IPS-NIHi11 (cell line): ENCODE data around the gene EVC.
A peak's percentile ranks its signal among the peaks of the same experiment; 100 is the strongest.
"Not testable (repeated sequence)": the region's sequence is repeated elsewhere in the genome, so short reads cannot be mapped to it uniquely, and the experiment has no call there.

Experiments
- DNase-seq: peaks from one replicate; pipeline ENCODE4 v3.0.0; 2012; ENCODE audit warnings: mixed read lengths, low spot score

Gene EVC

GRCh38 chr4:5843573-5844530 is 132.9 kb downstream of the EVC start:
- DNase-seq: no peak

- DNase-seq: peak; percentile 35
Measured at GRCh38 chr4:5845035-5845905, 134.3 kb downstream of the EVC start.

- DNase-seq: no peak
Measured at GRCh38 chr4:5851637-5852301, 140.8 kb downstream of the EVC start.

DNA sequence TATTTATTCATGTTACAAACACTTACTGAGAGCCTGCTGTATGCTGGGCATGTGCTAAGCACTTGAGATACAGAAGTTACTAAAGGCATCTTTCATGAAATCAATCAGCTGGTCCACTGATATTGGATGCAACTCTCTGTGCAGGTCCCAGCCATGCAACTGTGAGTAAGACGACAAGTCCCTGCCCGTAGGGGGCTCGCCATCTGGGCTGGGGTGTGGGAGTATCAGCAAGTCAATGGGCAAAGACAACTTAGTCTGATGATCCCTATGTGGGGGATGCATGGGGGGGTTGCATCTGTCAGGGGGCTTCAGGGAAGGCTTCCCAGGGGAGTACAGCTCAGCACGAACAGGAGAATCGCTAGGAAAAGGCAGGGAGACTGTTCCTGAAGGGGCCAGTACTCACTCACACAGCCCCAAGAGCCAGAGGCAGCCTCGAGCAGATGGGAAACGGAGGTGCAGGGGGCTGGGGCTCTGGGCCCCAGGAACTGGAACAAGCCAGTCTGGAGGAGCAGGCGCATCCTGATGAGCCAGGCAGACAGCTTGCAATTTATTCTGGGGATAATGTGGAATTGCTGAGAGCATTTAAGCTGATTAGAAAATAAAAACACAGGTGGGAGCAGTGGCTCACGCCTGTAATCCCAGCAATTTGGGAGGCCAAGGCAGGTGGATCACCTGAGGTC is 141.7 kb downstream of the EVC start:
- DNase-seq: no peak

- DNase-seq: no peak
Measured at GRCh38 chr4:5854929-5855328, 143.9 kb downstream of the EVC start.

DNA sequence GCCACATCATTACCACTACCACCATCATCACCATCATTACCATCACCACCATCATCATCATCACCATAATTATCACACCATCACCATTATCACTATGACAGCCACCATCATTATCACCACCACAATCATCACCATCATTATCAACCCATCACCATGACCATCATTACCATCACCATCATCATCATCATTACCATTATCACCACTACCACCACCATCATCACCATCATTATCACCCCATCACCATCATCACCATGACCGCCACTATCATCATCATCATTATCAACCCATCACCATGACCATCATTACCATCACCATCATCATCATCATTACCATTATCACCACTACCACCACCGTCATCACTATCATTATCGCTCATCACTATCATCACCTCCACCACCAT is 145.4 kb downstream of the EVC start:
- DNase-seq: not testable (repeated sequence)

DNA sequence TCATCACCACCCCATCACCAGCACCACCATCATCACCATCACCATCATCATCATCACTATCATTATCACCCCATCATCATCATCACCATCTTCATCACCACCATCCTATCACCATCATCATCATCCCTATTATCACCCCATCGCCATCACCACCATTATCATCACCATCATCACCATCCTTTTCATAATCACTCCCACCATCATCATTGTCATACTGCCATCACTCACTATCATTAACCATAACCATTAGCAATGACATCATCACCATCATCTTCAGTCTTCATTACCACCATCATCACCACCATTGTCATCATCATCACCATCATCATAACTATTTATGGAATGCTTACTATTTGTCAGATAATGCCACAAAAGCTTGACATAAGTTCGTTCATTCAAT is 146.2 kb downstream of the EVC start:
- DNase-seq: no peak

- no peak for DNase-seq
Measured at GRCh38 chr4:5858020-5858769, 147.2 kb downstream of the EVC start.

DNA sequence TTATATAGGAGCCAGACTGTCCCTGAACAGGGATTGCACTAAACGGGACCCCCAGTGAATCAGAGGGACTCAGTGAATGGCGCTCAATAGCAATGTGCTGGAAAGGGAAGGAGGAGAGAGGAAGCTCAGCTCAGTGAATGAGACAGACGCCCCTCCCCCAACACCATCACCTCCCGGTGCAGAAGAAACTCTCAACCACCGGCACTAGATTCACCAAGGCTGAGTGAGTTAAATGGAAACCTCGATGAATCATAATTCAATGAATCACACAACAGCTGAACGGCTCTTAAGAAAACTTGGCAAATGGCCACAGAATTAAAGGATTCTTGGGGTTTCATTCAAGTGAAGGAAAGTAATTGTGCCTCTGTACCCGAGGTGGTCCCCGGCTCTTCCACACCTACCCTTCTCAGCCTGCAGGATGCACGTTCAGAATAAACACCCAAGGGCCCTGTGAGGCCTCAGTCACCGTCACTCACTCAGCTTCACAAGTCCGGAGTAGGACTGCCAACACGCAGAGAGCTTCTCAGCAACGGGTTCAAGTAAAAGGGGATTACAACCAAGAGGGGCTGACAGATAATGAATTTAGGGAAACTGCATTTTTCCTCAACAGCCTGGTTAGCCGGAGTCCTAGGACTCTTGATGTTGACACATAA is 152.6 kb downstream of the EVC start:
- no peak for DNase-seq
